Loucy (cell line): ENCODE results near the gene TBL1XR1.

Experiments used
- H2AFZ ChIP-seq: fragments of 200-600 bp; sonication (generic); 2 replicates; pipeline ENCODE4 v1.6.0; 2016; ENCODE audit warnings: antibody characterized with exemption, mild to moderate bottlenecking, low read length, moderate library complexity
- H3F3A ChIP-seq: fragments of 200-600 bp; 2 replicates; pipeline ENCODE4 v1.6.0; 2016; ENCODE audit warnings: antibody characterized with exemption, low read depth, mild to moderate bottlenecking
- H3K27me3 ChIP-seq: fragments of 200-600 bp; sonication (generic); 2 replicates; pipeline ENCODE4 v1.6.1; 2014; ENCODE audit warnings: low read length, mild to moderate bottlenecking; ENCODE audit not compliant: insufficient read depth, poor library complexity, severe bottlenecking
- H3K36me3 ChIP-seq: fragments of 200-600 bp; sonication (generic); 2 replicates; pipeline ENCODE4 v1.6.1; 2016; ENCODE audit warnings: low read length; ENCODE audit not compliant: insufficient read depth
- H3K4me1 ChIP-seq: fragments of 200-600 bp; sonication (generic); 2 replicates; pipeline ENCODE4 v1.5.1; 2014; ENCODE audit warnings: low read length, mild to moderate bottlenecking; ENCODE audit not compliant: insufficient read depth, poor library complexity, severe bottlenecking
- H3K4me2 ChIP-seq: fragments of 200-600 bp; sonication (generic); 2 replicates; pipeline ENCODE4 v1.6.0; 2014; ENCODE audit warnings: antibody characterized with exemption, low read length, low read depth, mild to moderate bottlenecking; ENCODE audit not compliant: poor library complexity, severe bottlenecking
- H3K4me3 ChIP-seq: fragments of 200-600 bp; sonication (generic); 2 replicates; pipeline ENCODE4 v1.5.1; 2014; ENCODE audit warnings: low read length, mild to moderate bottlenecking, mixed read lengths; ENCODE audit not compliant: poor library complexity, severe bottlenecking
- H3K79me2 ChIP-seq: fragments of 200-600 bp; sonication (generic); 2 replicates; pipeline ENCODE4 v1.6.1; 2014; ENCODE audit warnings: low read length; ENCODE audit not compliant: insufficient read depth
- H3K9ac ChIP-seq: fragments of 200-600 bp; sonication (generic); 2 replicates; pipeline ENCODE4 v1.6.0; 2014; ENCODE audit warnings: mild to moderate bottlenecking, low read depth, low read length, moderate library complexity; ENCODE audit not compliant: poor library complexity, severe bottlenecking
- H3K9me2 ChIP-seq: fragments of 200-600 bp; sonication (generic); replicated peaks from 2 replicates; pipeline ENCODE4 v1.6.1; 2016; ENCODE audit warnings: low read depth, low read length, mixed read lengths
- H3K9me3 ChIP-seq: fragments of 200-600 bp; sonication (generic); 2 replicates; pipeline ENCODE4 v1.6.1; 2014; ENCODE audit warnings: mild to moderate bottlenecking, antibody characterized with exemption, low read length, low read depth; ENCODE audit not compliant: insufficient read depth
- H4K20me1 ChIP-seq: fragments of 200-600 bp; sonication (generic); 2 replicates; pipeline ENCODE4 v1.6.0; 2014; ENCODE audit warnings: antibody characterized with exemption, low read length, mild to moderate bottlenecking; ENCODE audit not compliant: insufficient read depth, poor library complexity, severe bottlenecking
- EZH2phosphoT487 ChIP-seq: fragments of 200-600 bp; IDR thresholded peaks from 2 replicates; pipeline ENCODE4 v1.6.1; 2018; ENCODE audit warnings: antibody characterized with exemption, mild to moderate bottlenecking, moderate library complexity, borderline replicate concordance
- TF ChIP-seq, protein P1 (sequence below): fragments of 200-600 bp; sonication (generic); conservative IDR thresholded peaks from 2 replicates; pipeline ENCODE4 v1.5.1; 2014; ENCODE audit warnings: mild to moderate bottlenecking, antibody characterized with exemption, low read length

The TBL1XR1 gene

DNA sequence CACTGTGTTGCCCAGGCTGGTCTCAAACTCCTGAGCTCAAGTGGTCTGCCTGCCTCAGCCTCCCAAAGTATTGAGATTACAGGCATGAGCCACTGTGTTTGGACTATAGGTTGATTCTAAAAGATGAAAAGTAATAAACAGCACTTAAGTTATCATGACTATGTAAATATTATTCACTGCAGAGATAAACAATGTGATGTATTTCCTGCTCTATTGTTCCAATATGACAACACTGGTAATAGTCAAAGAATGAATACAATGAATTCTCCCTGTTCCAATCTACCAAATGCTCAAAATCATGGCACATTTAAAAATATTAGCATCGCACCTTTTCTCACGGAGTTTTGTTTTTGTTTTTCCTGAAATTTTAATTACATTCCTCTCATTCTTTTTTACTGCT lies 36.8 kb upstream of the TBL1XR1 start:
- Histone ChIP-seq H3K9me2 (no peaks in the 10 kb centered on the region), H3K79me2 (no peaks in the 10 kb centered on the region), H3F3A (0 out of 2 replicates have a peak, but pooled peaks cover 4% of the 10 kb centered on the region), H3K9ac (no peak overlapping the region), H3K36me3 (no peaks in the 10 kb centered on the region), H3K27me3 (no peaks in the 10 kb centered on the region), H4K20me1 (no peaks in the 10 kb centered on the region), H3K9me3 (no peaks in the 10 kb centered on the region), H2AFZ (no peak overlapping the region), H3K4me1 (peaks cover 7% of the 10 kb centered on the region), H3K4me3 (no peak overlapping the region), H3K4me2 (no peak overlapping the region)
- TF ChIP-seq EZH2phosphoT487, result no peak
- TF ChIP-seq, protein P1, sequence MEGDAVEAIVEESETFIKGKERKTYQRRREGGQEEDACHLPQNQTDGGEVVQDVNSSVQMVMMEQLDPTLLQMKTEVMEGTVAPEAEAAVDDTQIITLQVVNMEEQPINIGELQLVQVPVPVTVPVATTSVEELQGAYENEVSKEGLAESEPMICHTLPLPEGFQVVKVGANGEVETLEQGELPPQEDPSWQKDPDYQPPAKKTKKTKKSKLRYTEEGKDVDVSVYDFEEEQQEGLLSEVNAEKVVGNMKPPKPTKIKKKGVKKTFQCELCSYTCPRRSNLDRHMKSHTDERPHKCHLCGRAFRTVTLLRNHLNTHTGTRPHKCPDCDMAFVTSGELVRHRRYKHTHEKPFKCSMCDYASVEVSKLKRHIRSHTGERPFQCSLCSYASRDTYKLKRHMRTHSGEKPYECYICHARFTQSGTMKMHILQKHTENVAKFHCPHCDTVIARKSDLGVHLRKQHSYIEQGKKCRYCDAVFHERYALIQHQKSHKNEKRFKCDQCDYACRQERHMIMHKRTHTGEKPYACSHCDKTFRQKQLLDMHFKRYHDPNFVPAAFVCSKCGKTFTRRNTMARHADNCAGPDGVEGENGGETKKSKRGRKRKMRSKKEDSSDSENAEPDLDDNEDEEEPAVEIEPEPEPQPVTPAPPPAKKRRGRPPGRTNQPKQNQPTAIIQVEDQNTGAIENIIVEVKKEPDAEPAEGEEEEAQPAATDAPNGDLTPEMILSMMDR, result no peak

GRCh38 chr3:177231242-177231641 lies 34.0 kb upstream of the TBL1XR1 start:
- Histone ChIP-seq H4K20me1 (no peaks in the 10 kb centered on the region), H3K36me3 (no peaks in the 10 kb centered on the region), H2AFZ (no peak overlapping the region), H3K4me2 (no peak overlapping the region), H3K4me1 (peaks cover under 1% of the 10 kb centered on the region), H3F3A (no peaks in the 10 kb centered on the region), H3K9ac (no peak overlapping the region), H3K4me3 (no peak overlapping the region), H3K79me2 (no peaks in the 10 kb centered on the region), H3K9me2 (no peaks in the 10 kb centered on the region), H3K9me3 (no peaks in the 10 kb centered on the region), H3K27me3 (no peaks in the 10 kb centered on the region)
- TF ChIP-seq, protein P1, result no peak
- no peak for TF ChIP-seq EZH2phosphoT487

- TF ChIP-seq, protein P1, result no peak
- no peak for TF ChIP-seq EZH2phosphoT487
- Histone ChIP-seq H3K9me2 (no peaks in the 10 kb centered on the region), H3K9ac (no peak overlapping the region), H2AFZ (no peak overlapping the region), H3K4me1 (peaks cover 7% of the 10 kb centered on the region), H3F3A (no peaks in the 10 kb centered on the region), H3K4me3 (no peak overlapping the region), H3K36me3 (no peaks in the 10 kb centered on the region), H4K20me1 (no peaks in the 10 kb centered on the region), H3K4me2 (no peak overlapping the region), H3K9me3 (no peaks in the 10 kb centered on the region), H3K27me3 (no peaks in the 10 kb centered on the region), H3K79me2 (no peaks in the 10 kb centered on the region)
These were observed 33.4 kb upstream of the TBL1XR1 start for GRCh38 chr3:177230641-177231040.
